HG02798 (cell line): ENCODE results near the gene VSTM2A.
"Not testable (repeated sequence)": the region's sequence is repeated elsewhere in the genome, so short reads cannot be mapped to it uniquely, and the experiment has no call there.

Experiments
- ATAC-seq: cut with Tn5 transposase; IDR thresholded peaks from one replicate; pipeline ENCODE4 v1.9.1; 2021; ENCODE audit warnings: mild to moderate bottlenecking; ENCODE audit not compliant: unreplicated experiment, poor library complexity

VSTM2A gene, protein sequence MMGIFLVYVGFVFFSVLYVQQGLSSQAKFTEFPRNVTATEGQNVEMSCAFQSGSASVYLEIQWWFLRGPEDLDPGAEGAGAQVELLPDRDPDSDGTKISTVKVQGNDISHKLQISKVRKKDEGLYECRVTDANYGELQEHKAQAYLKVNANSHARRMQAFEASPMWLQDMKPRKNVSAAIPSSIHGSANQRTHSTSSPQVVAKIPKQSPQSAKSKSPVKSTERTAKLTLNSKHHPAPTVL

DNA sequence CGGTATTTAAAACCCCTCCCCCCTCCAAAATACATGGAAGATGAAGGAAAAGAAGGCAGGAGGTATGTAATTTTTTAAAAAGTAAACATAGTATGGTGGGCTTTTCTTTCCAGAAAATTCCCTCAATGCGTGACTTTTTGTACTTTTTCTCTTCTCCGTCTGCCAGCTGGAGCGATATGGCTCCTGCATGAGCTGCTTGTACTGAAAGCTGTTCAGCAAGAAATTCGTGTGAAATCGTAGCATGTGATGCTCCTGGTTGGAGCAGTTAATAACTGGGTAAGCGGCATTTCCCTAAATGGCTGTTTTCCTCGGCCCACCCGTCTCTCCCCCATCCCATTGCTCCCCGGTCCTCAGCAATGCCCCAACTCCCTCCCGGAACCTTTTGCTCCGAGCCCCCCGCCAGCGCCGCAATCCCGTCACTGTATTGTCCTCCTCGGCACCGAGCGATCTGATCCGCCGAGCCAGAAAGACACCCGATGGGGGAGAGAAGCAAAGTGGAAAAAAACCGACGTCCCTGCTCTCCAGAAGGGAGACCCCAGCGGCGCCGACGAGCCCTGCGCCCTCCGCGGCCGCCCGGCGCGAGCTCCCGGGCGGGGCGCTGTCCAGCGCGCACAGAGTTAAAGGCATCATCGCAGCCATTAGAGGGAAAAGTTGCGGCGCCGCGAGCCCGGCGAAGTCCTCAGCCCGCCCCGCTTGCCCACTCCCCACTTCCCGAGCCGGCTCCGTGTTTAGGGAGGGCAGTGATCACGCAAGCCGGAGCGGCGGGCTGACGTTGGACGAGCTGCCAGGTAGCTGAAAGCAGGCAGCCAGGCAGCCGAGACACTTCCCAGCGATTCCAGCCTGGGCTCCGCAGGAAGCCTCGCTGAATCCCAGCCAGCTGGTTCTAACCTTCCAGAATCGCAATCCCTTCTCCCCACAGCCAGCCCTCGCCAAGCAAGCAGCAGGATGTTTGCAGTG, at the start of gene VSTM2A:
Gene VSTM2A (plus strand): TSS at position 707 of the 957 bp plus-strand sequence. CDS start 356 bp downstream, outside the sequence.
- no peak for ATAC-seq

DNA sequence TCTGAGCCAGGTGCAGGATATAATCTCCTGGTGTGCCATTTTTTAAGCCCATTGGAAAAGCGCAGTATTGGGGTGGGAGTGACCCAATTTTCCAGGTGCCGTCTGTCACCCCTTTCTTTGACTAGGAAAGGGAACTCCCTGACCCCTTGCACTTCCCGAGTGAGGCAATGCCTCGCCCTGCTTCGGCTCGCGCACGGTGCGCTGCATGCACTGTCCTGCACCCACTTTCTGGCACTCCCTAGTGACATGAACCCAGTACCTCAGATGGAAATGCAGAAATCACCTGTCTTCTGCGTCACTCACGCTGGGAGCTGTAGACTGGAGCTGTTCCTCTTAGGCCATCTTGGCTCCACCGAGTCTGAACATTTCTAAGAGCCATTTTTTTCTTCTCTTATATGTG, 37.6 kb upstream of the VSTM2A start:
- not testable (repeated sequence) for ATAC-seq

DNA sequence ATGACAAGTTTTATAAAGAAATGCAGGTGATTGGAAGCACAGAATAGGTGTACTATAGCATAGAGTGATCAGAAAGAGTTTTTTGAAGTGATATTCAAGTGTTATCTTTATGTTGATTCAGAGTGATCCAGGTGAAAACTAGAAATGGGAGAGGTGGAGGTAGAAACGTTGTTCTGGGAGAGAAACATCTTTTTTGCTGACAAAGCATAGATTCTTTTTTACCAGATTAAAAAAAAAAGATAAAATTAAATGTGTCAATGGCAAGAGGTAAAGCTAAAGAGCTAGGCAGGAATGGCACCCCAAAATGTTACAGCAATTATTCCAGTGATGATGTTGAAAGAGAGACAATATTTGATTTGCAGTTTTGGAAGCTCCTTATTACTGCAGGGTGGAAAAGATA, 12.6 kb upstream of the VSTM2A start:
- ATAC-seq, result no peak

DNA sequence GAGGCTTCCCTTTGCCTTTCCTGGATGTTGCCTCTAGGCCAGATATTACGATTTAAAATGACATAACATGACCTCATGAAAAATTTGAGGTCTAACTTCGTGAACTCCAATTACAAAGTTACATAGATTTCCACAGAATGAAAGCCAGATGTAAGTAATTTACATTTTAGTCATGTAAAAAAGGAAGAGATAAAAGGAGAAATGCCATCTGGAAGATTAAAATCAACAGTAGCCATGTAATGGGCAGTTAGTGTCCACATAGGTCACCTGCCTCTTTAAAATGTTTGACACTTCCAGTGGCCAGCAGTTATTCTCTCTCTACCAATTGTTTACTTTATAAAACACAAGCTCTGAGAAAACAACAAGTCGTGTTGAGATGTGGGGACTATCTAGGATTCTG, 4.1 kb upstream of the VSTM2A start:
- no peak for ATAC-seq

GRCh38 chr7:54543051-54543488, 895 bp downstream of the VSTM2A start:
- ATAC-seq, result no peak

DNA sequence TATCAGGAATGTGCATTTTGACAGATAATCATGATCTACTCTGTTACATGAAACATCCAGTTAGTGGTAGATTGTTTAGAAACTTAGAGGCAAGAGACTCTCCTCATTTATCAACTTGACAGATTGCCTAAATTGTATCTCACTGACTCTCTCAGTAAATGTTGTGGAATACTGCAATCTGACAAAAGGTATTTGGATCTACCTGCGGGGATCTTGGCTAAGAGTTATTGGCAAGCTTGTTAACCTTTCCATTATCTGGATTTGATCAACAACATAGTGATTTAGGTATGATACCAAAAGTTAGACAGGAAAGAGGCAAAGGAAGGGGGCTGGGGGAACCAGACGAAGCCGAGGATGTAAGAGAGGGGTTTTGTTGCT, 2.0 kb downstream of the VSTM2A start:
- ATAC-seq, result no peak

- no peak for ATAC-seq
These were observed 2.5 kb downstream of the VSTM2A start for GRCh38 chr7:54544527-54545240.

GRCh38 chr7:54545241-54545563, 3.0 kb downstream of the VSTM2A start:
- ATAC-seq, result no peak

DNA sequence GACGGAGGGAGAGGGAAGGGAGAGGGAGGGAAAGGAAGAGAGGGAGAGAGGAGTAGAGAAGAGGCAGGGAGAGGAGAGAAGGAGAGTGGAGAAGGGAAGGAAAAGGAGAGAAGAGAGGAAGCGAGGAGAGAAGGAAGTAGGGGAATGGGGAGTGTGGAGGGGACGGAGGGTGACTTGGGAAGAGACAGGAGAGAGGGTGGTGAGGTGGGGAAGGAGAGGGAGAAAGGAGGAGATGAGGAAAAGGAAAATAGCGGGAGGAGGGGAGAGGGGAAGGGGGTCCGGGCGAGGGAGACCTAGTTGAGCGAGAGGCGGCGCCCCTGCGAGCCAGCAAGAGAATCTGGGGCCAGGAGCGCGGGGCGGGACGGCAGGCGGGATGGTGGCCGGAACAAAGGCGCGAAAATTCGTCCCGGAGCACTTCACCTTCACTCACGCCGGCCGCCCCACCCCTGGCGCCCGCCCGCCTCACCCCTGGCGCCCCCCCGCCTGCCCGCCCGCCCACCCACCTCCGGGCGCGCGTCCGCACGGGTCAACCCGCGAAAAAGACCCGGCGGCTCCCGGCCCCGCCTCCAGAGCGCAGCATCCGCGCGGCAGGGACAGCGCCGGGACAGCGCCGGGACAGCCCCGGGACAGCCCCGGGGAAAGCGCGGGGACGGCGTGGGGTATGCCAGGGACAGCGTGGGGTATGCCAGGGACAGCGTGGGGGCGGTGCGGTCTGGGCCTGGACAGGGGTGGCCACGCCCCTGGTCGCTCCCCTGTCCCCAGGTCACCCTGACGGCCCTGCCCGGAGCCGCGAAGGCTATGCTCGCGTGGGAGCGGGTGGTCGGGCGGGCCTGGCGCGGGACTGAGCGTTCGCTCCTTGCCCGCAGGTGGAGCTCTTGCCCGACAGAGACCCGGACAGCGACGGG, 4.2 kb downstream of the VSTM2A start:
- no peak for ATAC-seq

DNA sequence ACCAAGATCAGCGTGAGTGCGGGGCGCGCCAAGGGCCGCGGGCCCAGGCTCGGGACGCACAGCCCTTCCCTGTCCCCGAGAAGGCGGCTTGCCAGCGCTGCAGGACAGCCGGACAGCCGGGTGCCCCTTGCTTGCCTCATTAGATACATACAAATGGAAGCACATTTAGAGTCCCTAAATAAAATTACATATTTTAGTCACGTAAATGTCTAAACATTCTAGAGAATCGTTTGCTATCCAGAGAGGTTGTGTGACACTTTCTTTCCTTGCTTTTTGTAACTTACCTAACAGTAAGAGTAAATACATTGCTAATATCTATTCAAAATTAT, 4.8 kb downstream of the VSTM2A start:
- no peak for ATAC-seq

DNA sequence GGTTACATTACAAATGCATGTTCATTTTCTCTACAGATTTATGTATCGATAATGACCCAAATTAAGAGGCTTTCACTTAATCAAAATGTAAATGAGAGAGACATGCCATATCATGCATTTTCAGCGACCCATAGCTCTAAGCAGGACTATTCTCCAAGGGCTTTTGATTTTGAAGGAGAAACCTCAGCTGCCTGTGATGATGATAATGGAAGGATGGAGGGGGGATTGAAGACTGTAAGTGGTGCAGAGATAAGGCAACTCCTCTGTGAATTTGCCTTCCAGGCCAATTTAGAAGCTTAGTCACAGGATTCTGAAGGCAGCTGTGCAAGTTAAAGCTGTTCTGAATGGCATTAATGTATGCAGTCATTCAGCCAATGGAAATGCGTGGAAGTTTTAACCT, 8.3 kb downstream of the VSTM2A start:
- no peak for ATAC-seq

- no peak for ATAC-seq
These were observed 13.9 kb downstream of the VSTM2A start for GRCh38 chr7:54556121-54556520.

DNA sequence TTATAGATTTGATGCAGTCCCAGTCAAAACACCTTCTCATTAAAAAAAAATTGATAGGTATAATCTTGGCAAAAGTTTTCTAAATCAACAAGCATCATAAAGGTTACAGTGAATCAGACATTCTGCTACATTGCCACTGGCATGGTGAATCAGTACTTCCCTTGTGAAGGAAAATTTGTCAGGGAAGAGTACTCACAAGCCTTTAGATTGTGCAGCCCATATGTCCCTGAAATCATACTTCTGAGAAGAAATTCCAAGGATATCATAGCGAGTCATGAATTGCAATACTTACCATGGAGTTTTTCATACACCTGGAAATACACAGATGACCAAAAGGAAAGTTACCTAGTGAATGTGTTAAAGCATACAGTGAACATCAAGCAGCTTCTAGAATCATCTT, 17.2 kb downstream of the VSTM2A start:
- ATAC-seq, result no peak

DNA sequence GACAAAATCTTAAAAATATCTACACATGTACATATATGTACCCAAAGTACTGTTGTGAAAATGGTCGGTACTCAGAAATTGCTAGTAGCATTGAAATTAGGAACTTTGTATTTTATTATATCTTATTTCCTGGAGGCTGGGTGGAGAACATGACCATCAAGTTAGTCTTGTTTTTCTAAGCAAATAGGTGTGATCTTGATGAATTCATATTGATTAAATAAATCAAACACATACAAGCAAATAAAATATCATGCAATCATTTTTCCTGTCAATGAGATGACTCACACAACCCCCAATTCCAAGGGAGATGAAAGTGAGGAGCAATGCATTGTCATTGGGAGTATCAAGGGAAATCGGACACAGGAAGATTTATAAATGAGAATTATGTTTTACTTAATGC, 18.0 kb downstream of the VSTM2A start:
- no peak for ATAC-seq

- no peak for ATAC-seq
These were observed 18.5 kb downstream of the VSTM2A start for GRCh38 chr7:54560723-54561122.

DNA sequence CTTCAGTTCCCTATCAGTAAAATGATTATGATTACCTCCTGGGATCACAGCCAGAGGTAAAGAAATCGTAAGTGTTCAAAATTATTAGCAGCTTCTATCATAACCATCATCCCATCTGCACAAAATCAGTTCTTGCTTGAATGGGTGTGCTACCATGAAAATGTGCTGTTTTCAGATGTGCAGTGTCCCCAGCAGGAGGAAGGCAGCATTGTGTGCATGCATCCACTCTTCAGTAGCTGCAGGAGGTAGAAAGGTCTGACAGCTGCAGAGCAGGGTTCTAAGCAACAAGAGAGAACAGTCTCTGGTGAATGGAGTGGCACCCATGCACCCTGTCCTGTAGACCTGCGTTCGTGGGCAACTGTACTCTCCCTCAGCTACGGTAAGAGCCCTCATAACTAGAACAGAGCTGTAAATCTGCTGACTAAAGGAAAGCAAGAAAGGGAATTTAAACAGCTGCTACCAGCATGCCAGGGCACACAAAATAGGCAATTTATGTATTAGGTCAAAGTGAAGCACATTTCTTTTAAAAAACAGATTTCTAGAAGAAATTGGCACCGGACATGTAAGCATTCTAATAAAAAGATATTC, 21.2 kb downstream of the VSTM2A start:
- no peak for ATAC-seq

- no peak for ATAC-seq
These were observed 23.3 kb downstream of the VSTM2A start for GRCh38 chr7:54565432-54565831.

- ATAC-seq, result no peak
These were observed 39.3 kb downstream of the VSTM2A start for GRCh38 chr7:54581511-54581910.

- ATAC-seq, result no peak
These were observed 49.5 kb downstream of the VSTM2A start for GRCh38 chr7:54591404-54592386.
